KOPT-K1 (cell line): ENCODE results near the gene REEP6.
"Not testable (repeated sequence)": the region's sequence is repeated elsewhere in the genome, so short reads cannot be mapped to it uniquely, and the experiment has no call there.

ENCODE experiments used
- H3K27ac ChIP-seq: fragments of 200-600 bp; sonication (generic); 2 replicates; pipeline ENCODE4 v1.5.1; 2016; ENCODE audit warnings: antibody characterized with exemption, mild to moderate bottlenecking, low read depth, low read length; ENCODE audit not compliant: poor library complexity, severe bottlenecking
- H3K36me3 ChIP-seq: fragments of 200-600 bp; sonication (generic); 2 replicates; pipeline ENCODE4 v1.5.1; 2017; ENCODE audit warnings: antibody characterized with exemption, mild to moderate bottlenecking, low read length, moderate library complexity; ENCODE audit not compliant: insufficient read depth
- H3K9me3 ChIP-seq: fragments of 200-600 bp; sonication (generic); 2 replicates; pipeline ENCODE4 v1.5.1; 2017; ENCODE audit warnings: antibody characterized with exemption, low read length, mild to moderate bottlenecking; ENCODE audit not compliant: insufficient read depth, poor library complexity, severe bottlenecking

REEP6 gene

GRCh38 chr19:1475751-1476437, 15.1 kb upstream of the REEP6 start:
- Histone ChIP-seq H3K27ac (no peak overlapping the region), H3K36me3 (peaks cover 26% of the 10 kb centered on the region; the same call in 1 of the 2 replicates)

GRCh38 chr19:1477056-1477455, 13.9 kb upstream of the REEP6 start:
- H3K9me3 ChIP-seq, H3K27ac ChIP-seq: not testable (repeated sequence)
- peaks cover 26% of the 10 kb centered on the region; the same call in 1 of the 2 replicates for H3K36me3 ChIP-seq

More at GRCh38 chr19:1475751-1476437, 15.1 kb upstream of the REEP6 start:
- no peaks in the 10 kb centered on the region for H3K9me3 ChIP-seq

- H3K36me3 ChIP-seq, result peaks cover 26% of the 10 kb centered on the region; the same call in 1 of the 2 replicates
- H3K27ac ChIP-seq, result peak within 1 kb of the TSS; percentile 57
- no peaks in the 10 kb centered on the region for H3K9me3 ChIP-seq
These were observed 11.9 kb upstream of the REEP6 start, which contains the start of gene C19orf25 for GRCh38 chr19:1478934-1479707. Gene C19orf25 (minus strand): TSS chr19:1479215. CDS start chr19:1478903, 312 bp downstream.

- Histone ChIP-seq H3K9me3 (no peaks in the 10 kb centered on the region), H3K27ac (no peak overlapping the region), H3K36me3 (peaks cover 8% of the 10 kb centered on the region; the same call in 1 of the 2 replicates)
These were observed 9.6 kb upstream of the REEP6 start for GRCh38 chr19:1481224-1481892.

GRCh38 chr19:1481893-1482360, 9.1 kb upstream of the REEP6 start:
- Histone ChIP-seq H3K36me3 (peaks cover 6% of the 10 kb centered on the region; the same call in 1 of the 2 replicates), H3K27ac (no peak overlapping the region), H3K9me3 (no peaks in the 10 kb centered on the region)

- H3K9me3 ChIP-seq, result no peaks in the 10 kb centered on the region
- no peak overlapping the region for H3K27ac ChIP-seq
- H3K36me3 ChIP-seq, result 0 out of 2 replicates have a peak, but pooled peaks cover under 1% of the 10 kb centered on the region
These were observed 8.4 kb upstream of the REEP6 start for GRCh38 chr19:1482361-1483130.

GRCh38 chr19:1483131-1483978, 7.6 kb upstream of the REEP6 start:
- Histone ChIP-seq H3K9me3 (no peaks in the 10 kb centered on the region), H3K27ac (no peak overlapping the region), H3K36me3 (no peaks in the 10 kb centered on the region)

- no peaks in the 10 kb centered on the region for H3K36me3 ChIP-seq
- no peaks in the 10 kb centered on the region for H3K9me3 ChIP-seq
These were observed 7.0 kb upstream of the REEP6 start for GRCh38 chr19:1483979-1484428.

GRCh38 chr19:1486720-1487575, 4.0 kb upstream of the REEP6 start:
- no peak overlapping the region for H3K27ac ChIP-seq

More at GRCh38 chr19:1483979-1484428, 7.0 kb upstream of the REEP6 start:
- no peak overlapping the region for H3K27ac ChIP-seq

GRCh38 chr19:1487576-1488281, 3.3 kb upstream of the REEP6 start:
- Histone ChIP-seq H3K9me3 (no peaks in the 10 kb centered on the region), H3K27ac (peak overlapping the region; percentile 30), H3K36me3 (no peaks in the 10 kb centered on the region)

More at GRCh38 chr19:1486720-1487575, 4.0 kb upstream of the REEP6 start:
- Histone ChIP-seq H3K36me3 (no peaks in the 10 kb centered on the region), H3K9me3 (no peaks in the 10 kb centered on the region)

- Histone ChIP-seq H3K9me3 (no peaks in the 10 kb centered on the region), H3K36me3 (no peaks in the 10 kb centered on the region), H3K27ac (peak overlapping the region; percentile 30)
These were observed 2.7 kb upstream of the REEP6 start for GRCh38 chr19:1488282-1488601.

GRCh38 chr19:1489463-1490310, 1.3 kb upstream of the REEP6 start:
- Histone ChIP-seq H3K27ac (peak overlapping the region; percentile 75), H3K9me3 (no peaks in the 10 kb centered on the region), H3K36me3 (no peaks in the 10 kb centered on the region)
